ENCODE data around the gene CBX5.

The CBX5 gene

GRCh38 chr12:54221402-54221984 is 58.4 kb downstream of the CBX5 start:
- no peak for DNase-seq

GRCh38 chr12:54220567-54220966 is 59.4 kb downstream of the CBX5 start:
- no peak for DNase-seq

GRCh38 chr12:54220092-54220557 is 59.8 kb downstream of the CBX5 start:
- peak; percentile 68 for DNase-seq

DNA sequence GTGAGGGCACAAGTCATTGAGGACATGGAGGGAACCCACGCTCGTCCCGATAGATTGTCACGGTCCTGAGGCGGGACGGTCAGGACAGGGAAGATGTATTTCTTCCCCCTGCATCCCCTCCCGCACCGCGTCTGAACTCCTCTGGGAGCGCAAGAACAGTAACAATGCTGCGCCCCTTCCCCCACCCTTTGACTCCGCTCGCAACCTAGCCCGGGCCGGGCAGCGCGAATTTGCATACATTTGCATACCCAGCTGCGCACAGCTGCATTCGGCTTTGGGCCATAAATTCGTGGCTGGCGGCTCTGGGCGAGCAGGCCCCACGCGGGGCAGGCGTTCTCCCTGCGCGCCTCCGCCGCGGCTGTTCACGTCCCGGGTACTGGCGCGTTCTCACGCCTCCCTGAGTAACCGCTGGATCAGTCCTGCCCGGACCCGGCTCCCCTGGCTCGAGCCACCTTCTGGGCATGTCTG is 62.1 kb downstream of the CBX5 start:
- DNase-seq, result no peak

- DNase-seq, result peak; percentile 89
Observed at GRCh38 chr12:54216797-54217661, 62.9 kb downstream of the CBX5 start.

DNA sequence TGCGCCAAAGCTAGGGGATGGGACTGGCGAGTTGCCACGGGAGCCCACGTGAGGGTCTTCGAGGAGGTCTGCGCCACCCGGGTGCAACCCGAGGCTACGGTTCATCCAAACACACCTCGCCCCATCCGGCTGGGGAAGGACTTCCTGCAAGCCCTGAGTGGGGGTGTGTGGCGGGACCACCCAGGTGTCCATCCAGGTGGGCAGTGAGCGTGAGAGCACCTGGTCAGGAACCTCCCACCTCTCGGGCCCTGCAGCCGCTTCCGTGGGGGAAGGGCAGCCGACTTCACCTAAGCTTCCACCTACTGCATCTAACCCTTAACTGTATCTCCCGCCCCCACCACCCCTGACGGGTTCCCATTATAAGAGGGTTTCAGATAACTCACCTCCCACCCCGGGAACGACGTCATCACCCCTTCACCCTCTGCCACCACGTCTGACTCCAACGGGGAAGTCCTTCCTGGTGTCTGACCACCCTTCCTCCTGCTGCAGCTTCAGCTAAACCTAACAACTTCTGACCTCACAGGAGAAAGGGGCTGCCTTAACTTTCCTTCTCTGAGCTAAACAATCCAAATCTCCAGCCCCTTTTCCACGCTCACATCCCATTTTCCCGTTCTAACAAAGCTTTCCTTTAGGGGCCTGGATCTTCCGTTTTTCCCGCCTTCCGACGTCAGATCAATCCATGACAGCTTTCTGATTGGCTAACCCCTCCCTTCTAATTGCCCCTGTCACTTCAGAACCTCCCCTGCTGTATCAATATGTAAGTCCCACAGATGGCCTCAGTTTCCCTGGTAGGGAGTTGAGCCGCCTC is 63.7 kb downstream of the CBX5 start:
- peak; percentile 46 for DNase-seq

DNA sequence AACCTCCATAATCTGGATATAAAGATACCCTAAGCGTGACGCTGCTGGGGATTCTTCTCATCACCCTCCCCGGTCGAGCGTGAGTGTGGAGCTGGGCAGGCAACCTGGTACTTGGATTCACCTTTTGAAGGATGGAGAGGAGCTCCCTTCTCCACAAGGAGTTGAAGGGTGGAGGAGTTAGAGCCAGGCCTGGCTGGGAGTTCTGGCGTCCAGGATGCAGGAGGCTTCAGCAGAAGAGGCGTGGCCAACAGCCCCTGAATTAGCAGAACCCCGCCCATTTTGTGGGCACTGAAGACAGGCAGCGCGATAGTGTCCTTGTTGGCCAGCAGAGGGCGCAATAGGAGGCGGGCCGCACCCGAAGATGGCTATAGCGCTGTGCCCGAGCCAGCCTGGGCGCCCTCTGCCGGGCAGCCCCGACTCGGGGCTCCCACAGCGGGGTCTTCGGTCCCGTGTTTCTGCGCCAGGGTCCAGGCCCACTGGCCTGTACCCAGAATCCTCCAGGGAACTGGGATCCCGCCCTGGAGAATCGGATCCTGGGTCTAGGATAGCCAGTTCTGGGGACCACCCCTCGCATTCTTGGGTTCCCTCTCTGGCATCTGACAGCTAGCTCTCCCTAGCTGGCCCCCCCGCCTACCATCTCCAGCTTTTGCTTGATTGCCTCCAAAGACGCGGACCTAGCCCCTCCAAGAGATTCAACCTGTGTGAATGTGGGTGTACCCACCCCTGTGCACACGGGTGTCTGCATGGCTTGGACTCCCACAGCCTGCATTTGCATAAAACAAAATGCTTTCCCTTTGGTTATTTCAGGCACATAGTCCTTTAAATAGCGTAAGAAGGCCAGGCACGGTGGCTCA is 65.1 kb downstream of the CBX5 start:
- peak; percentile 93 for DNase-seq

- DNase-seq, result no peak
Observed at GRCh38 chr12:54213079-54213478, 66.8 kb downstream of the CBX5 start.

DNA sequence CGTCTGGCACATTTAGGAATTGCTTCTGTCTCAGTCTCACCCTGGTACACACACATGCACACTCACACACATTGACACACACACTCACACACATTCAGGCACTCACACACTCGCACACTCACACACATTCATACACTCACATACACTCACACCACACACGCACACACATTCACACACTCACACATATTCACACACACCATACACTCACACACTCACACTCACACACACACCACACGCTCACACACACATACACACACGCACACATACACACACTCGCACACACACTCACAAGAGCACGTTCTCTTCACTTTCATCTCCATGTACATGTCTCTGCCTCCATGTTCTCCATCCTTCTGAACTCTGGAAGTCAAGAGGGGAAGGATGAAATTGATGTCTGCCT is 68.0 kb downstream of the CBX5 start:
- no peak for DNase-seq

DNA sequence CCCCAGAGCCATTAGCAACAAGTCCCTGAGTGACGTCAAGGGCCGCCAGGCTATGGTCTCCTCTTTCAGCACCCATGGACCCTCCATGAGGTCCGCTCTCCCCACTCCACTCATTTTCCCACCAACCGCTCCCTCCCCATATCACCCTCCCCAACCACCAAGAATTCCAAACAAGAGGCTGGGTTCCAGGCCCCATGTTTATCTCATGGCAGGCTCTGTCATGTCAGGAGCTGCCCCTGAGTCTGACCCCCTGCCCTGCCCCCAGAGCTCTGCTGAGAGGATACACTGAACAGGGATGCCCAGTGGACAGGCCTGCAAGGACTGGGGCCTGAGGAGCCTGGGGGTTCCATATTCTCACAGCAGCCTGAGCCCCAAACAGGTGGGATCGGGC is 69.5 kb downstream of the CBX5 start:
- DNase-seq, result no peak

- DNase-seq, result no peak
Observed at GRCh38 chr12:54208591-54208990, 71.3 kb downstream of the CBX5 start.

- peak; percentile 81 for DNase-seq
Observed at GRCh38 chr12:54207539-54208294, 72.2 kb downstream of the CBX5 start.

DNA sequence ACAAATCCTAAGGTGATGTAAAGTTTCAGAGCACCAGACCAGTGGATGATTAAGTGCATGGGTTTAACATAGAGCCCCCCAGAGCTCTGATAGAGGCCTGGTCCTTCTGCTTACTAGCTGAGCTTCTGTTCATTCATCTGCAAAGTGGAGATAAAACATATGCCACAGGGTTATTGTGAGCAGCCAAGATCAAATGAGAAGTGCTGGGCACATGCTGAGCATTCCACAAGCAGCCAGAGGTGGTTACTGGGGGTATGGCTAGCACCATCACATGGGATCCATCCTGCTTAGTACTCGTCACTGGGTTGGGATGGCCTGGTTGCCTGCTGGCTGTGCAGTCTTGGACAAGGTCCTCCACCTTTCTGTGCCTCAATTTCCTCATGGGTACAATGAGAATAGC is 73.1 kb downstream of the CBX5 start:
- DNase-seq, result no peak

GRCh38 chr12:54204316-54204715 is 75.6 kb downstream of the CBX5 start:
- no peak for DNase-seq

DNA sequence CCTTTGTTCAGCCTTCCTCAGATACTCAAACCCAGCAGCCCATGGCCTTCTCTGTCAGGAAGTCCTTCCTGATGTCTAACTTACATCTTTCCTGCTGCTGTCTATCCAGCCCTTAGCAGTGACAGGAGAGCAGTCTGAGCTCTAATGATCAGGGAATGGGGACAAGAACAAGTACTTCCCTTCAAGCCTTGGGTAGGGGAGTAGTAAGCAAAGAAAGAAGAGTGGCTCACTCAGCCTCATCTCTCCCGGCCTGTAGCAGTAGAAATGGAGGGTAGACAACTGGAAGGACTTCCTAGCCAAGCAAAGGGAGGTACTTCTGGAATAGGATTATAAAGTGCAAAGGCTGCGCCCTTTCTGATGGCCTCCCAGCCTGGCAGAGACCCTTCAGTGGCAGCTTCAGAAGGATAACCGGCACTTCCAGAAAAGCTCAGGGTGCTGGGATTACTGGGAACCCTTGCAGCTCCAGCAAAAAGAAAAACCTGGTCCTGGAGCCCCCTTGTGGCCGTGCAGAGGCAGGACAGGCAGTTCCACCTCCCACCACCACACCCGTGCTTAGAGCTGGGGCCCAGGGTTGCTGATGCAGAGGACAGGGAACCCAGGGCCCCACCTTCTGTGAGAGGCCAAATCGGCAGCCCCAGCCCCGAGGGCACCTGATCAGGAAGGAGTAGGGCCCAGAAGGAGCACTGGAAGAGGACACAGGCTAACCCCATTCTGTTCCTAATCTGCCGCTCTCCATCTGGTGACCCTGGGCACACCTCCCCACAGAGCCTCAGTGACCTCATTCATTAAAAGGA is 78.7 kb downstream of the CBX5 start:
- DNase-seq, result peak; percentile 68

GRCh38 chr12:54200412-54200811 is 79.5 kb downstream of the CBX5 start:
- no peak for DNase-seq

- no peak for DNase-seq
Observed at GRCh38 chr12:54199917-54200316, 80.0 kb downstream of the CBX5 start.

GRCh38 chr12:54199034-54199433 is 80.9 kb downstream of the CBX5 start:
- no peak for DNase-seq

DNA sequence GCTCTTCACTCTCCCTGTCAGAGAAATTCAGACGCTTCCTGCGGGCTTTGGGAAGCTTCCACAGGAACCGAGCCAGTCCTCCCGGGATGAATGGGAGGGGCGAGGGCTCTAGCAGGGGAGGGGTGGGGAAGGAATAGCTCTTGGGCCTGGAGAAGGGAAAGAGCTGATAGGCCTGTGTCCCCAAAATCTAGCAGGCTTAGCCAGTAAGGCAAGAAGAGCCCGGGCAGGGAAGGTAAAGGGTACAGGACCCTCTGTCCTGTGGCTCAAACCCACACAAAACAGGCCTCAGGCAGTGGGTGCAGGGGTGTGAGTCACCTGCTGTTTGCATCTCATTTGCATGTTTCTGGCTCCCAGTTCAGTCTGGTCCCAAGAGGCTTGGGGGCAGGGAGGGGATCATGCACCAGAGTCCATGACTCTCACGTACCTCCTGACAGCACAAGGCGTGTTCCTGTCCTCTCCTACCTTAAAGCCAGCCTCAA is 82.5 kb downstream of the CBX5 start:
- DNase-seq, result no peak

- no peak for DNase-seq
Observed at GRCh38 chr12:54197010-54197409, 82.9 kb downstream of the CBX5 start.

DNA sequence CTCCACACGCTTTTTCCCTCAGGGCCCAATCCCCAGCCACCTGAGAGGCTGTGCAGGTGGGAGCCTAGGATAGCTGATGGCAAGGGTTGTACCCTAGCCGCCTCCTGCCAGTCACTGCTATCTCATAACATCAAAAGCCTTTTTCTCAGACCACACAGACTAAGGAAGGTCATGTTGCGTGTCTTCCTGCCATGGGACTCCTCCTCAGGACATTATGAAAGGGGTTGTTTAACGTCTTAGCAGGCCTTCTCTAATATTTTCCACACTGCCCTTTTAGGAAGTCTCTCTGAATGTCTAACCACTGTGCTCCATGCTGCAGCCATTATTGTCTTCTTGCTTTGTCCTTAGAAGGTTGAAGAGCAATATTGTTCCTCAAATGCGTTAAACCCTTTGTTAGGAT is 83.5 kb downstream of the CBX5 start:
- DNase-seq, result no peak
